ENCODE data around the gene HAUS6. TPM values are rescaled to one million over a fixed set of nuclear protein-coding genes. Genes with fewer than 3 reads are reported as not detected.
A peak's percentile ranks its signal among the peaks of the same experiment; 100 is the strongest.

HAUS6 gene
- total RNA-seq, 1 donor from 2014 or later, result 8.6 TPM

- DNase-seq (ENCODE audit: extremely low spot score, unreplicated experiment), result no peak
- Mint-ChIP-seq H3K27ac (ENCODE audit: unreplicated experiment) (no peak overlapping the region), H3K9me3 (ENCODE audit: unreplicated experiment) (no peaks in the 10 kb centered on the region), H3K4me1 (ENCODE audit: unreplicated experiment) (peaks cover 29% of the 10 kb centered on the region), H3K27me3 (ENCODE audit: unreplicated experiment) (no peaks in the 10 kb centered on the region), H3K4me3 (ENCODE audit: unreplicated experiment) (no peak overlapping the region), H3K36me3 (ENCODE audit: unreplicated experiment) (peaks cover 45% of the 10 kb centered on the region)
- TF ChIP-seq CTCF (IDR thresholded peaks at IDR 0.05), result no peak
These were observed 19.9 kb upstream of the HAUS6 start for GRCh38 chr9:19122490-19123042.

DNA sequence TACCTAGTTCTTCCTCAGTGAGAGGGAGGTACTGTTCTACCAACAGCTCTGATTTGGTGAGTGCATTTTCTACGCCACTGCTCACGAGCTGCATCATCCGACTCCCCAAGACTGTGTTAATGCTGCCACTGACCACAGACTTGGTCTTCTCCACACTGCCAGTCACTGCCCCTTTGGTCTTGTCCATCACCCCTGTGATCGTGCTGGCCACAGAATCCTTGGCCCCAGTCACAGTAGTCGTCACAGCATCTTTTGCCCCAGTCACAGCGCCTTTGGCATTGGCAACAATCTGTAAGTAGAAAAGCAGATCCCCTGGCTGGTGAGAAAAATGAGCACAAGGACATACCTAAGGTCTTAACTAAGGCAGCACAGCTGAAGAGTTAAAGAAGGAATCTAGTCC, 18.2 kb upstream of the HAUS6 start:
- TF ChIP-seq CTCF (IDR thresholded peaks at IDR 0.05), result no peak
- H3K27ac Mint-ChIP-seq (ENCODE audit: unreplicated experiment), result no peak overlapping the region
- peaks cover 55% of the 10 kb centered on the region for H3K36me3 Mint-ChIP-seq (ENCODE audit: unreplicated experiment)
- no peak overlapping the region for H3K4me3 Mint-ChIP-seq (ENCODE audit: unreplicated experiment)
- peaks cover 22% of the 10 kb centered on the region for H3K4me1 Mint-ChIP-seq (ENCODE audit: unreplicated experiment)
- H3K9me3 Mint-ChIP-seq (ENCODE audit: unreplicated experiment), result no peaks in the 10 kb centered on the region
- DNase-seq (ENCODE audit: extremely low spot score, unreplicated experiment), result no peak
- H3K27me3 Mint-ChIP-seq (ENCODE audit: unreplicated experiment), result no peaks in the 10 kb centered on the region

GRCh38 chr9:19119801-19120440, 17.2 kb upstream of the HAUS6 start:
- Mint-ChIP-seq H3K9me3 (ENCODE audit: unreplicated experiment) (no peaks in the 10 kb centered on the region), H3K27ac (ENCODE audit: unreplicated experiment) (no peak overlapping the region), H3K4me1 (ENCODE audit: unreplicated experiment) (peaks cover 21% of the 10 kb centered on the region), H3K27me3 (ENCODE audit: unreplicated experiment) (no peaks in the 10 kb centered on the region), H3K36me3 (ENCODE audit: unreplicated experiment) (peaks cover 60% of the 10 kb centered on the region), H3K4me3 (ENCODE audit: unreplicated experiment) (no peak overlapping the region)
- no peak for TF ChIP-seq CTCF (IDR thresholded peaks at IDR 0.05)
- no peak for DNase-seq (ENCODE audit: extremely low spot score, unreplicated experiment)

GRCh38 chr9:19119246-19119645, 16.5 kb upstream of the HAUS6 start:
- H3K9me3 Mint-ChIP-seq (ENCODE audit: unreplicated experiment), result no peaks in the 10 kb centered on the region
- no peak for DNase-seq (ENCODE audit: extremely low spot score, unreplicated experiment)
- no peaks in the 10 kb centered on the region for H3K27me3 Mint-ChIP-seq (ENCODE audit: unreplicated experiment)
- H3K27ac Mint-ChIP-seq (ENCODE audit: unreplicated experiment), result peak overlapping the region; percentile 7
- TF ChIP-seq CTCF (IDR thresholded peaks at IDR 0.05), result no peak
- no peak overlapping the region for H3K4me3 Mint-ChIP-seq (ENCODE audit: unreplicated experiment)
- peaks cover 64% of the 10 kb centered on the region for H3K36me3 Mint-ChIP-seq (ENCODE audit: unreplicated experiment)
- peaks cover 15% of the 10 kb centered on the region for H3K4me1 Mint-ChIP-seq (ENCODE audit: unreplicated experiment)

DNA sequence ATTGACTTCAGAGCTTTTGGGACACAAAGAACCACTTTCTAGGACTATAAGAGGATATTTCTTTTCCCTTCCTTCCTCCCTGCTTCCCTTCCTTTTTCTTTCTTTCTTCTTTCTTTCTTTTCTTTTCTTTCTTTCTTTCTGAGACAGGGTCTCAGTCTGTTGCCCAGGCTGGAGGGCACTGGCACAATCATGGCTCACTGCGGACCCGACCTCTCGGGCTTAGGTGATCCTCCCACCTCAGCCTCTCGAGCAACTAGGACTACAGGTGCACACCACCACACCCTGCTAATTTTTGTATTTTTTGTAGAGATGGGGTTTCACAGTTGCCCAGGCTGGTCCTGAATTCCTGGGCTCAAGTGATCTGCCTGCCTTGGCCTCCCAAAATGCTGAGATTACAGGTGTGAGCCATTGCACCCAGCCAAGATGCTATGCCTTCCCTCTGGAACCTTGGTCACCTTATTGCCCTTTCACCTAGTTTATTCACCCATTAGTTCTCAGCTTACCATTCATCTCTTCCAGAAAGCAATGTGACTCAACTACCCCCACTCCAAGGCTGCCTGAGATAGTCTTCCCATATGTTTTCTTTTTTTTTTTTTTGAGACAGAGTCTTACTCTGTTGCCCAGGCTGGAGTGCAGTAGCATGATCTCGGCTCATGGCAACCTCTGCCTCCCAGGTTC, 14.5 kb upstream of the HAUS6 start:
- H3K9me3 Mint-ChIP-seq (ENCODE audit: unreplicated experiment), result no peaks in the 10 kb centered on the region
- H3K4me3 Mint-ChIP-seq (ENCODE audit: unreplicated experiment), result no peak overlapping the region
- H3K4me1 Mint-ChIP-seq (ENCODE audit: unreplicated experiment), result peaks cover 15% of the 10 kb centered on the region
- no peaks in the 10 kb centered on the region for H3K27me3 Mint-ChIP-seq (ENCODE audit: unreplicated experiment)
- peaks cover 57% of the 10 kb centered on the region for H3K36me3 Mint-ChIP-seq (ENCODE audit: unreplicated experiment)
- no peak overlapping the region for H3K27ac Mint-ChIP-seq (ENCODE audit: unreplicated experiment)
- TF ChIP-seq CTCF (IDR thresholded peaks at IDR 0.05), result no peak
- DNase-seq (ENCODE audit: extremely low spot score, unreplicated experiment), result peak; percentile 42

All from osteocyte (in vitro differentiated cells).